Esophagus muscularis mucosa (tissue), 4 donors: ENCODE measurements around the gene NOXA1. TPM values are rescaled to one million over a fixed set of nuclear protein-coding genes. Genes with fewer than 3 reads are reported as not detected.

Experiments
- DNase-seq: peaks from one replicate; pipeline ENCODE4 v3.0.0-alpha.2; 2017; ENCODE audit errors: extremely low spot score
- H3K27ac ChIP-seq, 4 donors: fragments of 200-600 bp; sonication (generic); replicated peaks in 1 of 4; 1 replicate in 3 of 4; 2 replicates in 1 of 4; pipeline ENCODE4 v1.5.1; 2016 to 2019; ENCODE audit warnings: mild to moderate bottlenecking in 1 of 4
- H3K27me3 ChIP-seq, 4 donors: fragments of 200-600 bp; sonication (generic); one replicate each; pipeline versions ENCODE4 v1.5.1 to v1.6.0; 2016 to 2019
- H3K36me3 ChIP-seq, 4 donors: fragments of 200-600 bp; sonication (generic); one replicate each; pipeline ENCODE4 v1.5.1; 2016 to 2019
- H3K4me1 ChIP-seq, 4 donors: fragments of 200-600 bp; sonication (generic); one replicate each; pipeline ENCODE4 v1.5.1; 2016 to 2019
- H3K4me3 ChIP-seq, 4 donors: fragments of 200-600 bp; sonication (generic); 1 replicate in 2 of 4; 2 replicates in 2 of 4; pipeline ENCODE4 v1.5.1; 2016 to 2019; ENCODE audit warnings: mild to moderate bottlenecking in 4 of 4, moderate library complexity in 1 of 4
- H3K9me3 ChIP-seq, 4 donors: fragments of 200-600 bp; sonication (generic); 1 replicate in 3 of 4; 2 replicates in 1 of 4; pipeline ENCODE4 v1.5.1; 2016 to 2019
- CTCF ChIP-seq, 3 experiments: fragments of 200-600 bp in 2 of 3; fragments of 450-650 bp in 1 of 3; sonication (generic) in 2 of 3; IDR thresholded peaks; one replicate each; pipeline ENCODE4 v1.5.1; 2017 to 2019; ENCODE audit warnings: antibody characterized with exemption in 3 of 3, mild to moderate bottlenecking in 2 of 3, moderate library complexity in 1 of 3
- EP300 ChIP-seq: sonication (generic); formaldehyde crosslinking; IDR thresholded peaks from one replicate; pipeline ENCODE4 v1.6.1; 2017; ENCODE audit warnings: antibody characterized with exemption
- POLR2A ChIP-seq: fragments of 450-650 bp; IDR thresholded peaks from one replicate; pipeline ENCODE4 v1.6.1; 2017; ENCODE audit warnings: antibody characterized with exemption, moderate library complexity, mild to moderate bottlenecking, low read depth
- POLR2AphosphoS5 ChIP-seq, 2 donors: sonication (generic); formaldehyde crosslinking; IDR thresholded peaks; one replicate each; pipeline ENCODE4 v1.6.1; 2017; ENCODE audit warnings: antibody characterized with exemption in 2 of 2
- WGBS: methylation state at CpG from one replicate; pipeline ENCODE4 v1.1.5; 2018; 5-methylcytosine and 5-hydroxymethylcytosine counted together
- intact Hi-C: fragments of 100-400 bp; cut with DNase I; formaldehyde crosslinking; loops from one replicate; pipeline ENCODE4 v1.15.1; 2023
- total RNA-seq, 4 donors: library from RNA; depleted of rRNA; stranded (reverse); fragments of >200 nt; gene quantifications; one replicate each; pipeline versions ENCODE4 v1.1.0 to v1.2.1, GENCODE V29; 2016

The NOXA1 gene
- total RNA-seq, 4 donors from 2014 or later: 2.1 to 4.0 (median 3.0) TPM

- Histone ChIP-seq H3K27me3 (peaks cover 0 to 46% (median 13%) of the 10 kb centered on the region in 4 donors), H3K9me3 (no peaks in the 10 kb centered on the region), H3K36me3 (peaks cover 0 to 20% (median 17%) of the 10 kb centered on the region in 4 donors), H3K4me3 (no peak overlapping the region), H3K27ac (no peak overlapping the region), H3K4me1 (peaks cover 7 to 22% (median 15%) of the 10 kb centered on the region in 4 donors)
- peak; percentile 96 for DNase-seq
- TF ChIP-seq POLR2AphosphoS5 (IDR thresholded peaks at IDR 0.05) (peak in 1 of 2 donors; percentile 19), CTCF (IDR thresholded peaks at IDR 0.05) (peak; percentile 72 to 87 (median 80)), POLR2A (no peak)
- WGBS: 24% methylated on average over 12 of the region's 14 CpGs
- intact Hi-C loops: no loop called here
Observed at GRCh38 chr9:137445275-137445807, 22.1 kb downstream of the NOXA1 start.

- DNase-seq: no peak
- H3K9me3 ChIP-seq: no peaks in the 10 kb centered on the region
- no peak overlapping the region for H3K4me3 ChIP-seq
- no peak overlapping the region for H3K27ac ChIP-seq
- H3K36me3 ChIP-seq: peaks cover 0 to 20% (median 17%) of the 10 kb centered on the region in 4 donors
- peaks cover 7 to 22% (median 15%) of the 10 kb centered on the region in 4 donors for H3K4me1 ChIP-seq
- peaks cover 0 to 46% (median 13%) of the 10 kb centered on the region in 4 donors for H3K27me3 ChIP-seq
- TF ChIP-seq EP300: no peak
- TF ChIP-seq POLR2A: no peak
- TF ChIP-seq CTCF (IDR thresholded peaks at IDR 0.05): no peak
- no peak for TF ChIP-seq POLR2AphosphoS5 (IDR thresholded peaks at IDR 0.05)
- WGBS: 66% methylated on average over 15 of the region's 19 CpGs
- intact Hi-C loops: no loop called here
Observed at GRCh38 chr9:137445930-137446431, 22.8 kb downstream of the NOXA1 start.

GRCh38 chr9:137446851-137447471 lies 23.8 kb downstream of the NOXA1 start:
- no peak for DNase-seq
- no peak overlapping the region for H3K27ac ChIP-seq
- peaks cover 0 to 36% (median 4%) of the 10 kb centered on the region in 4 donors for H3K27me3 ChIP-seq
- 74% methylated on average over 13 of the region's 21 CpGs for WGBS
- H3K9me3 ChIP-seq: no peaks in the 10 kb centered on the region
- intact Hi-C loops: no loop called here
- H3K4me1 ChIP-seq: peaks cover 0 to 13% (median 6%) of the 10 kb centered on the region in 4 donors
- no peak overlapping the region for H3K4me3 ChIP-seq
- H3K36me3 ChIP-seq: peaks cover 0 to 20% (median 17%) of the 10 kb centered on the region in 4 donors
- TF ChIP-seq POLR2A (no peak), CTCF (IDR thresholded peaks at IDR 0.05) (no peak), POLR2AphosphoS5 (IDR thresholded peaks at IDR 0.05) (no peak), EP300 (no peak)

GRCh38 chr9:137447722-137448601 lies 24.8 kb downstream of the NOXA1 start:
- WGBS: 69% methylated on average over 6 of the region's 27 CpGs
- peaks cover 6 to 28% (median 25%) of the 10 kb centered on the region in 4 donors for H3K36me3 ChIP-seq
- peaks cover 0 to 12% (median 6%) of the 10 kb centered on the region in 4 donors for H3K4me1 ChIP-seq
- H3K9me3 ChIP-seq: no peaks in the 10 kb centered on the region
- DNase-seq: no peak
- intact Hi-C loops: no loop called here
- no peak overlapping the region for H3K27ac ChIP-seq
- no peak overlapping the region for H3K4me3 ChIP-seq
- peaks cover 0 to 28% (median 1%) of the 10 kb centered on the region in 4 donors for H3K27me3 ChIP-seq
- no peak for TF ChIP-seq POLR2AphosphoS5 (IDR thresholded peaks at IDR 0.05)

- no peak for DNase-seq
- Histone ChIP-seq H3K36me3 (peaks cover 6 to 34% (median 30%) of the 10 kb centered on the region in 4 donors), H3K4me1 (peaks cover 0 to 18% (median 11%) of the 10 kb centered on the region in 4 donors), H3K4me3 (no peak overlapping the region), H3K27ac (no peak overlapping the region), H3K9me3 (no peaks in the 10 kb centered on the region), H3K27me3 (peaks cover 0 to 23% (median 0%) of the 10 kb centered on the region in 4 donors)
- TF ChIP-seq CTCF (IDR thresholded peaks at IDR 0.05) (no peak), EP300 (no peak), POLR2A (no peak), POLR2AphosphoS5 (IDR thresholded peaks at IDR 0.05) (no peak)
- intact Hi-C loops: no loop called here
- 92% methylated on average over 2 of the region's 16 CpGs for WGBS
Observed at GRCh38 chr9:137448602-137448962, 25.4 kb downstream of the NOXA1 start.
